ENCODE results near the gene DHCR7. TPM values are rescaled to one million over a fixed set of nuclear protein-coding genes. Genes with fewer than 3 reads are reported as not detected.
A peak's percentile ranks its signal among the peaks of the same experiment; 100 is the strongest.

Gene DHCR7
- total RNA-seq, 2 experiments from 2014 or later, result 57.9 to 58.8 TPM

DNA sequence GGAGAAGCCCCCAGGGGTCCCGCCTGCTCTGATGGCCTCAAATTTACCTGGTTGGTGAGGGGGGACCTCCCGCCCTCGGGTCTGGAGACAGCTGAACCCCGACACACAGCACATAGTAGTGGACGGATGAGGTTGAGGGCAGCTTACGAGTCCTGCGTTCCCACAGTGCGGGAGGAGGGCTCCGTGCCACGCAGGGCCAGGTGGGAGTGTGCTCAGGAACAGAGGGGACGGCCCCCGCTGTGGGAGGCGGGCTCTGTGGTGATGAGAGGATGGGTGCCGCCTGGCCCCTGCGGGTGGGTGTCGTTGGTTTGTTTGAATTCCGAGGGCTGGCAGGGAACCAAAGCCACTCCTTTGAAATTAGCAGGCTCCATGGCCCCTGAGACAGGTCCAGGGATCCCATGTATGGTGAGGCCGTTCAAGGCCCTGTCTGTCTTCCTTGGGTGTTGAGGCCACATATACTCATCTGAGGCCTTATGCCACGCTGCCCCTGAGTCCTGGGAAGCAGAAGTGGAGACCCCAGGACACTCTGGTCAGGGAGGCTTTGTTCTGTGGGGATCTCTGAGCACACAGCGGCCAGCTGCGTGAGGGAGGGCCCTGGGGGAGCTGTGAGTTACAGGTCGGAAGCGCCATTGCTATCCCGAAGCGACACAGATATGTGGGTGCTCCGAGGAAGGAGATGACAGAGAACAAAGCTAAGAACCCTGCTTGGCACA is 26.7 kb upstream of the DHCR7 start:
- ATAC-seq, result no peak
- Mint-ChIP-seq H3K36me3 (ENCODE audit: low read depth) (peaks cover 34% of the 10 kb centered on the region), H3K27me3 (ENCODE audit: low read depth) (no peaks in the 10 kb centered on the region), H3K9me3 (ENCODE audit: insufficient read depth) (no peaks in the 10 kb centered on the region), H3K4me3 (no peak overlapping the region), H3K27ac (no peak overlapping the region), H3K4me1 (ENCODE audit: low read depth) (no peaks in the 10 kb centered on the region)
- ChIA-PET POLR2A (no interaction called here), CTCF (no interaction called here)
- DNase-seq, result no peak

- Mint-ChIP-seq H3K36me3 (ENCODE audit: low read depth) (peaks cover 30% of the 10 kb centered on the region), H3K9me3 (ENCODE audit: insufficient read depth) (no peaks in the 10 kb centered on the region), H3K27ac (no peak overlapping the region), H3K27me3 (ENCODE audit: low read depth) (no peaks in the 10 kb centered on the region), H3K4me1 (ENCODE audit: low read depth) (no peaks in the 10 kb centered on the region), H3K4me3 (no peak overlapping the region)
- ChIA-PET POLR2A (no interaction called here), CTCF (no interaction called here)
- DNase-seq, result no peak
- ATAC-seq, result no peak
These were observed 26.1 kb upstream of the DHCR7 start for GRCh38 chr11:71474141-71474770.

DNA sequence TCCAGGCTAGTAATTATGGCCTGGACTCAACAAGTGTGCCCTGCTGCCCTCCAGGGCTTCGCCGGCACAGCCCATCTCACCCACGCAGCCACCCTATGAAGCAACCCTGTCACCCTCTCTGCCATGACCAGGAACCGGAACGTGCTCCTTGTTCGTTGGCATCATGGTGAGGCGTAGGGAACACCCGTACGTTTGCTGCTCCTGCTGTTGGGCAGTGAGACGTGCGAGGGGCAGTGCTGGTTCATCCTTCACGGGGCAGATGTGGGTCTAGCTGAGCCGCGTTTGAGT is 25.5 kb upstream of the DHCR7 start:
- no peak for DNase-seq
- no peak overlapping the region for H3K27ac Mint-ChIP-seq
- peaks cover 33% of the 10 kb centered on the region for H3K36me3 Mint-ChIP-seq (ENCODE audit: low read depth)
- H3K27me3 Mint-ChIP-seq (ENCODE audit: low read depth), result no peaks in the 10 kb centered on the region
- ChIA-PET POLR2A (no interaction called here), CTCF (no interaction called here)
- H3K4me3 Mint-ChIP-seq, result no peak overlapping the region
- H3K9me3 Mint-ChIP-seq (ENCODE audit: insufficient read depth), result no peaks in the 10 kb centered on the region
- ATAC-seq, result no peak
- H3K4me1 Mint-ChIP-seq (ENCODE audit: low read depth), result no peaks in the 10 kb centered on the region

- no peaks in the 10 kb centered on the region for H3K9me3 Mint-ChIP-seq (ENCODE audit: insufficient read depth)
- H3K4me1 Mint-ChIP-seq (ENCODE audit: low read depth), result no peaks in the 10 kb centered on the region
- H3K27ac Mint-ChIP-seq, result no peak overlapping the region
- ATAC-seq (no peak), DNase-seq (no peak)
- no peaks in the 10 kb centered on the region for H3K27me3 Mint-ChIP-seq (ENCODE audit: low read depth)
- ChIA-PET CTCF (no interaction called here), POLR2A (no interaction called here)
- no peak overlapping the region for H3K4me3 Mint-ChIP-seq
- H3K36me3 Mint-ChIP-seq (ENCODE audit: low read depth), result peaks cover 36% of the 10 kb centered on the region
These were observed 25.0 kb upstream of the DHCR7 start for GRCh38 chr11:71472941-71473792.

DNA sequence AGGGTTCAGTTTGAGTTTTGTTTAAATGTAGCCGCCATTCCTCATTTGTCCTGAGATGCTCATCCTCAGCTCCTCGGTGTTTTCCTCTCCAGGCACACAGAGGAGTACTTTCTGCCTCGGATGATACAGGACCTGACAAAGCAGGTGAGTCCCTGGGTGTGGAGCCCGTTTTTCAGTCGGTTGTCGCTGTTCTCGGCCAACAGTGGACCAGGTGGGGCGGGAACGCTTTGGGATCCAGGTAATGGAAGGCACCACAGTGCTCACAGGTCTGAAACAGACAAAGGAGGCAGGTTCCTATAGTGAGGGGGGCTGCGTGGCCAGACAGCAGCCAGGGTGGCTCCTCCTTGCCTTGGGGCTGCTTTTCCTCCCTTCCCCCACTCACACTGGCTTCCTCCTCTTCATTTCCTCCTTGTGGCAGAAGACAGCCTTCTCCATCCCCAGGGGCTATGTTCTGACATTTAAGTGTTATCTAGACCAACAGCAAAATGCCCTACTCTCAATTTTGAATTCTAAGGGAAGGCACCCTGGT is 24.2 kb upstream of the DHCR7 start:
- POLR2A ChIA-PET, result no interaction called here

GRCh38 chr11:71470946-71471345 is 22.8 kb upstream of the DHCR7 start:
- peaks cover 40% of the 10 kb centered on the region for H3K36me3 Mint-ChIP-seq (ENCODE audit: low read depth)
- no peaks in the 10 kb centered on the region for H3K9me3 Mint-ChIP-seq (ENCODE audit: insufficient read depth)
- peak overlapping the region; percentile 44 for H3K27ac Mint-ChIP-seq
- no peak for DNase-seq
- no peaks in the 10 kb centered on the region for H3K4me1 Mint-ChIP-seq (ENCODE audit: low read depth)
- POLR2A ChIA-PET, result no interaction called here
- no peak for ATAC-seq
- H3K27me3 Mint-ChIP-seq (ENCODE audit: low read depth), result no peaks in the 10 kb centered on the region
- CTCF ChIA-PET, result no interaction called here
- no peak overlapping the region for H3K4me3 Mint-ChIP-seq

More for the DNA sequence above, 24.2 kb upstream of the DHCR7 start:
- H3K4me1 Mint-ChIP-seq (ENCODE audit: low read depth), result no peaks in the 10 kb centered on the region
- H3K9me3 Mint-ChIP-seq (ENCODE audit: insufficient read depth), result no peaks in the 10 kb centered on the region
- no peak overlapping the region for H3K27ac Mint-ChIP-seq
- H3K4me3 Mint-ChIP-seq, result no peak overlapping the region
- ATAC-seq (no peak), DNase-seq (no peak)
- H3K36me3 Mint-ChIP-seq (ENCODE audit: low read depth), result peaks cover 41% of the 10 kb centered on the region
- CTCF ChIA-PET, result no interaction called here
- H3K27me3 Mint-ChIP-seq (ENCODE audit: low read depth), result no peaks in the 10 kb centered on the region

DNA sequence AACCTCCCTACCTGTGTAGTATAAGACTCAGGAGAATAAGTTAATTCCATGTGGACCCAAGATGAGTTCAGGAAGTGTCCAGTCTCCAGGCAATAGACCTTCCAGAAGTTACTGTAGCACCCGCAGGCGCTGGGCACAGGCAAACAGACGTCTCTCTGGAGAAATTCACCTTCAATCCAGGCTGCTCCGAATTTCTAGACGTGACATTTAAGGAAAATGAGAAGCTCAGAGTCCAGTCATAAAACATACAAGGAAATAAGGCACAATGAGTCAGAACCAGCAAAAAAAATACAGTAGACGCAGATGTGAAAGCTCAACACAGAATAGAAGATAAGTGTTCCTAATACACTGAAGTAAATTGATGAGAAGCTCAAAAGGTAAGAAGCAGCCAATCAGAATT is 19.0 kb upstream of the DHCR7 start:
- H3K9me3 Mint-ChIP-seq (ENCODE audit: insufficient read depth), result no peaks in the 10 kb centered on the region
- POLR2A ChIA-PET, result no interaction called here
- CTCF ChIA-PET, result no interaction called here
- H3K4me1 Mint-ChIP-seq (ENCODE audit: low read depth), result no peaks in the 10 kb centered on the region
- H3K4me3 Mint-ChIP-seq, result no peak overlapping the region
- H3K27me3 Mint-ChIP-seq (ENCODE audit: low read depth), result no peaks in the 10 kb centered on the region
- ATAC-seq (no peak), DNase-seq (no peak)
- peaks cover 54% of the 10 kb centered on the region for H3K36me3 Mint-ChIP-seq (ENCODE audit: low read depth)
- H3K27ac Mint-ChIP-seq, result no peak overlapping the region

DNA sequence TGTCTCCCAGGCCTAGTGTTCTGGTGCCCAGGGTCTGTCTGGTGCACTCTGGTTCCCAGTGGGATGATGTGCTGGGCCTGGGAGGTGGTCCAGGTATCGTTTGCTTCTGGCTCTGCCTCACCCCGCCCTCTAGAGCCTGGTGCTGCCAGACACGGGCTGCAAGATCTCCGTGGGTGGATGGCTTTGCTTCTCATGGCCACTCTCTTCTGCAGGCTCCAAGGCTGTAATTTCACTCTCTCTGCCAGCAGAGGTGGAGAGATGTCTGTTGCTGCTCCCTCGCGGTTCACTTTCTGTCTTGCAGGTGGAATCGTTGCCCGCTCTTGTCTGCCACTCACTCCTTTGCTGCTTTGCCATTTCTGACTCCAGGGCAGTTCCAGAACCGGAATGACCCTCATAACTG is 18.2 kb upstream of the DHCR7 start:
- peaks cover 57% of the 10 kb centered on the region for H3K36me3 Mint-ChIP-seq (ENCODE audit: low read depth)
- no peaks in the 10 kb centered on the region for H3K9me3 Mint-ChIP-seq (ENCODE audit: insufficient read depth)
- H3K4me1 Mint-ChIP-seq (ENCODE audit: low read depth), result no peaks in the 10 kb centered on the region
- ChIA-PET POLR2A (no interaction called here), CTCF (no interaction called here)
- H3K27ac Mint-ChIP-seq, result no peak overlapping the region
- DNase-seq (no peak), ATAC-seq (no peak)
- H3K4me3 Mint-ChIP-seq, result no peak overlapping the region
- H3K27me3 Mint-ChIP-seq (ENCODE audit: low read depth), result no peaks in the 10 kb centered on the region

DNA sequence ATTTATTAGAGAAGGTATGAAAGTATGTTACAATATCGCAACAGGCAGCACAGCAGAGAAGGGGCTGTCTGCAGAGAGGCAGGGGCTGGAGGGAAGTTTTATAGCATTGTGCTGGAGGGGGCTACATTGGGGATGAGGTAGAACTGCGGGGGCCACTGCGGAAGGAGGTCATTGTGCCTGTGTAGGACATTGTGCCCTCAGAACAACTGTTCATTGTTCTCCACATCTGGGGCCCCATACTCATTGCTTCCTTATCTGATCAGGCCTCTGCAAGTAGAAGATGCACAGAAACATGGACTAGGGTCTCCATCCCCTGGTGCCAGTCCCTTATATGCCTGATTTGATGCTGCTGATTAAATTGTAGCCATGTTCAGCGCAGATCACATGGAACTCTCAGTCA is 16.9 kb upstream of the DHCR7 start:
- no peak overlapping the region for H3K27ac Mint-ChIP-seq
- H3K4me3 Mint-ChIP-seq, result no peak overlapping the region
- CTCF ChIA-PET, result no interaction called here
- no peaks in the 10 kb centered on the region for H3K9me3 Mint-ChIP-seq (ENCODE audit: insufficient read depth)
- no peak for ATAC-seq
- peaks cover 67% of the 10 kb centered on the region for H3K36me3 Mint-ChIP-seq (ENCODE audit: low read depth)
- no peaks in the 10 kb centered on the region for H3K27me3 Mint-ChIP-seq (ENCODE audit: low read depth)
- POLR2A ChIA-PET, result no interaction called here
- DNase-seq, result no peak
- H3K4me1 Mint-ChIP-seq (ENCODE audit: low read depth), result peaks cover 3% of the 10 kb centered on the region

DNA sequence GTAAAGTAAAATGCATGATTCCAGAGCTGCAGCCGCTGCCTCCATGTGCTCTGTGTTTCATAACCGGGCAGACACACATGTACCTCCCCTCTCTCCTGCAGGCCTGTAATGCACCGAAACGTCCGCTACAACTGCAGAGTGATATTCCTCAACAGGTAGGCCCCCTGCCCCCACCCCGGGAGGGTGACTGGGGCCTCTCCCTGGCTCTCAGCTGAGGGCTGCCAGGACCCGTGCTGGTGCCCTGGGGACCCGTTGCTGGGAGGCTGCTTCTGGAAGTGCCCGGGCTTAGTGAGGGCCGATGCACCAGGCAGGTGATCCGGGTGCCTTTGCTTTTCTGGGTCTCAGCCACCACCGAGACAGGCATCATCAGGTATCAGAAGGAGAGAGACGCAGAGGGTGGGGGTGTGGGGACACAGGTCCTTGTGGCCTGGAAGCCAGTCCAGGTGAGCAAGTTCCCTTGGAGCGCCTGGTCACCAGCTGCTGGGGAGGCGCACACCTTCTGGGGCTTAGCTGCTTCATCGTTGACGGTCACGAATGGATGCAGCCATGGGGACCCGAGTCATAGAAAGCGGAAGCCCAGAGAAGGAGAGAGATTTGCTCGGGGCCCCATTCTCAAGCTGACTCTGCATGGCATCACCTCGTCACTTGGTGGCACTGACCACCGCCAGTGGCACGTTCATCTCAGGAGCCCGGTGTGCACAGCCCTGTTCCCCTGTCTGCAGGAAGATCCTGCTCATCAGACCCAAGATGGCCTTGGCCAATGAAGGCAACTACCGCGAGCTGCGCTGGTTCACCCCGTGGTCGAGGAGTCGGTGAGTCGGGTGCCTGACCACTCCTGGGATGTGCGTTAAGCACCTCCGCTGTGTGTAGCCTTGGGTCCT is 15.4 kb upstream of the DHCR7 start:
- Mint-ChIP-seq H3K27me3 (ENCODE audit: low read depth) (no peaks in the 10 kb centered on the region), H3K36me3 (ENCODE audit: low read depth) (peaks cover 73% of the 10 kb centered on the region), H3K9me3 (ENCODE audit: insufficient read depth) (no peaks in the 10 kb centered on the region), H3K4me3 (no peak overlapping the region), H3K27ac (no peak overlapping the region), H3K4me1 (ENCODE audit: low read depth) (peaks cover 5% of the 10 kb centered on the region)
- ATAC-seq (no peak), DNase-seq (no peak)
- POLR2A ChIA-PET, result interaction anchor here (1.3 kb wide), 1 partner anchor 9 kb away, joined by 3 read pairs; no protein-coding TSS in a partner anchor
- CTCF ChIA-PET, result no interaction called here

GRCh38 chr11:71462726-71463125 is 14.5 kb upstream of the DHCR7 start:
- Mint-ChIP-seq H3K9me3 (ENCODE audit: insufficient read depth) (no peaks in the 10 kb centered on the region), H3K36me3 (ENCODE audit: low read depth) (peaks cover 72% of the 10 kb centered on the region), H3K4me3 (no peak overlapping the region), H3K27me3 (ENCODE audit: low read depth) (no peaks in the 10 kb centered on the region), H3K27ac (no peak overlapping the region), H3K4me1 (ENCODE audit: low read depth) (peaks cover 5% of the 10 kb centered on the region)
- ATAC-seq (no peak), DNase-seq (no peak)
- ChIA-PET CTCF (no interaction called here), POLR2A (interaction anchor here (1.3 kb wide), 1 partner anchor 8 kb away, joined by 3 read pairs; no protein-coding TSS in a partner anchor)

Data from activated CD8-positive, alpha-beta T cell treated with anti-CD3 and anti-CD28 coated beads, Interleukin-2, amount 10 ng/mL, durations not matched to agents 7 days and 5 days (primary cell).